ENCODE measurements around the gene BRAT1.

DNA sequence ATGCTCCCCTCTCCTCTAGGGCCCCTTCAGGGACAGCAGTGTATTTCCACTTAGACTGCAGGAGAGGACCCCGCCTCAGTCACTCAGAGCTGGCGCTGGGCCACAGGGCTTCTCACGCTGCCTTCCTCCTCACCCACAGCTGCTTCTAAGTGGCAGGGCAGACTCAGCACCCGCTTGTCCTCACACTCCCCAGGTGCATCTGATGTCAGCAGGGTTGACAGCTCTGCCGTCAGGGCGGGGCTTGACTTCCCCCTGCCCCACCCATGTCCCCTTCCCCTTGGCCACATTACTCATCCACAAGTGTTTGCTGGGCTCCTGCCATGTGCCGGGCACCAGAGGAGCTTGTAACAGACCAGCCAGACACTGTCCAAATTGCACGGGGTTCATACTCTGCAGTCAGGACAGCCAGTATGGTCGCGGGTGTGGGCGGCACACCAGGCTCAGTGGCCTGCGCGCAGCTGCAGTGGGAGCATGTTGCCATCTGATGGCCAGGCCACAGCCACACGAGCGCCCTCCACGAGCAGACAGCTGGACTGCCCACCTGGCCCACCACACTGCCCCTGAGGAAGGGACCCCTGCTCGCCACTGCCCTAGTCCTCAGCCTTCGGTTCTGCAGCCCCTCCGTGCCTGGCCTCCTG, 47.2 kb upstream of the BRAT1 start:
- TF ChIP-seq POLR2A (IDR thresholded peaks at IDR 0.05): no peak
- TF ChIP-seq, protein P1, sequence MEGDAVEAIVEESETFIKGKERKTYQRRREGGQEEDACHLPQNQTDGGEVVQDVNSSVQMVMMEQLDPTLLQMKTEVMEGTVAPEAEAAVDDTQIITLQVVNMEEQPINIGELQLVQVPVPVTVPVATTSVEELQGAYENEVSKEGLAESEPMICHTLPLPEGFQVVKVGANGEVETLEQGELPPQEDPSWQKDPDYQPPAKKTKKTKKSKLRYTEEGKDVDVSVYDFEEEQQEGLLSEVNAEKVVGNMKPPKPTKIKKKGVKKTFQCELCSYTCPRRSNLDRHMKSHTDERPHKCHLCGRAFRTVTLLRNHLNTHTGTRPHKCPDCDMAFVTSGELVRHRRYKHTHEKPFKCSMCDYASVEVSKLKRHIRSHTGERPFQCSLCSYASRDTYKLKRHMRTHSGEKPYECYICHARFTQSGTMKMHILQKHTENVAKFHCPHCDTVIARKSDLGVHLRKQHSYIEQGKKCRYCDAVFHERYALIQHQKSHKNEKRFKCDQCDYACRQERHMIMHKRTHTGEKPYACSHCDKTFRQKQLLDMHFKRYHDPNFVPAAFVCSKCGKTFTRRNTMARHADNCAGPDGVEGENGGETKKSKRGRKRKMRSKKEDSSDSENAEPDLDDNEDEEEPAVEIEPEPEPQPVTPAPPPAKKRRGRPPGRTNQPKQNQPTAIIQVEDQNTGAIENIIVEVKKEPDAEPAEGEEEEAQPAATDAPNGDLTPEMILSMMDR (IDR thresholded peaks at IDR 0.05): no peak
